Cerebellar cortex (tissue), 1 donor: ENCODE data around the gene ACTG2.
"Not testable (repeated sequence)": the region's sequence is repeated elsewhere in the genome, so short reads cannot be mapped to it uniquely, and the experiment has no call there.

Source experiments
- DNase-seq: peaks from one replicate; pipeline ENCODE4 v3.0.0-alpha.2; 2015; ENCODE audit warnings: low spot score

The ACTG2 gene

GRCh38 chr2:73893764-73894474 is 1.1 kb downstream of the ACTG2 start:
- DNase-seq: no peak

- DNase-seq: no peak
Measured at GRCh38 chr2:73894475-73894850, 1.7 kb downstream of the ACTG2 start.

DNA sequence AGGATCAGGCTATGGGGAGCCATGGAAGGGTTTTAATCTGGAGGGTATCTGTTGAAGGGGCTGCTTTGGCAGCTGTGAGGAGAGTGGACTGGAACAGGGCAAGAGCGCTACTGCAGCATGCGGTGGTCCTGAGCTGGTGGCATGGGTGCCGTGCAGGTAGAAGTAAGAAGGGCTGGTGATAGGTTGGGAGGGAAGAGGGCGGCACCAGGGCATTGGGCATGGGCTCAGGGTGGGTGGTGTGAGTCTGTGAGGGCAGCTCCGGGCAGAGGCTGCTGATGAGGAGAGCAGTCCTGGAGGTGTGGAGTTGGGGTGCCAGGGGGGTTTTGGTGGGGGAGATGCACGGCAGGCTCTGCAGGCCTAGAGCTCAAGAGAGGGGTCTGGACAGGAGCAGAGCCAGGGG is 2.1 kb downstream of the ACTG2 start:
- DNase-seq: no peak

DNA sequence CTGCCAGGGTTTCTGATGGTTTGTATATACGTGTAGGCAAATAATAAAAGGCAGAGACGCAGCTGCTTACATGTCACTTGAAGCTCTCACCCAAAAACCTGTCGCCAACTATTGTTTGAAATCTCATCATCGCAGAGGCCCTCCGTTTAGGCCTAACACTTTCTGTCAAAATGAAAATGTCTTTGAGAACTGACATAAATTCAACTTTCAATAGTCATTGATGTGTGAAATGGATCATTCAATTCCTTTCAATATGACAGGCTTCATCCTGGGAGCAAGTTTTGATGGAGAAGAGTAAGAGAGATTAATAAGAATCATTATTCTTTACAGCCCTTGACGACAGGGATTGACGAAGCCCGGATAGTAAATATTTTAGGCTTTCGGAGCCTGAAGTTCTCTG is 2.7 kb downstream of the ACTG2 start:
- no peak for DNase-seq

DNA sequence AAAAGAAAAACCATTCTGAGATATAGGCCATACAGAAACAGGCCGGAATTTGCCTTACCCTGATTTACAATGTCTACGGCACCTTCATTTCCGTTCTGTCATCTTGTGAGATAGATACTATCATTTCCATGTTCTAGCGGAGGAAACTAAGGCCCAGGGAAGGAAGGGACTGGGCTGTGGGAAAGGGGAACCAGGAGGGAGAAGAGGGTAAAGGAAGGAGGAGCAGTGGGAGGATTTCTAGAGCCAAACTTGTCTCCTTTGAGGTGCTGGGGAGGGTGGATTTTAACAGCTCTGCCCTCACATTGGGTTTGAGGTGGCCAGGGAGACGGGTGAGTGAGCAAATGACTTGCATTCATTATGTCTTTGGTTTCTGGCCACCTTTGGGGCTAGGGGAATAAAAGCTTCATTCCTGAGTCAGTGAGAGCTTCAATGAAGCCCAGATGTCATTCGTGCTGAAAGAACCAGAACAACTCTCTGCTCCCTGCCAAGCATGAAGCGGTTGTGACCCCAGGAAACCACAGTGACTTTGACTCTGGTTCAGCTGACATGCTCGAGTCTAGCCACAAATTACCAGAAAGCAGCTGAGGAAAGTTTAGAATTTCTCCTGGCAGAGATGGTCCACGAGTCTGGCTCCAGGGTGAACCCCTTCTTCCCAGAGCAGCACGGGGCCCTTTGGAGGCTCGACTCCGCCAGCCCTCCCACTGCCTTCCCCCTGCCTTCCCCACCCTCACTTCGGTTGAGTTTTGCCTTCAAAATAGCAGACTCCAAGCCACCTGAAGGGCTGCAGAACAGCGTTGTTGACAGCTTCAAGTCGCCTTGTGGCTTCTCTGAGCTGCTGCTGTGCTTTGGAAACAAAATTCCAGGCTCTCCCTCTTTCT is 3.8 kb downstream of the ACTG2 start:
- no peak for DNase-seq

DNA sequence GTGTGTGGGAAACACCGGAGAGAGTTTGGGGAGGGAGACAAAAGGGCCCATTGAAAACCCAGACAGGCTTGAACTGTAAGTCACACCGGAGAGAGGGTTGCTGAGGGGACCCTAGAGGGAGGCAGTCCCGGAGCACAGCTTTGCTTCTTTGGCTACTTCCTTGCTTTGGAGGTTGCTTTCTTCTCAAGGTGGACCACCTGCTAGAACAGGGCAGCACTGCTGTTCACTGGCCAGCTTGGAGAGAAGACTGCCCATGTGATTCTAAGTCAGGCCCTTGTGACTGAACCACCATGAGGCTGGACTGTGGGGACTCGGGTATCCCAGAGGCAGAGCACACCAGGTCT is 4.4 kb downstream of the ACTG2 start:
- DNase-seq: no peak

- DNase-seq: no peak
Measured at GRCh38 chr2:73897934-73898333, 5.1 kb downstream of the ACTG2 start.

DNA sequence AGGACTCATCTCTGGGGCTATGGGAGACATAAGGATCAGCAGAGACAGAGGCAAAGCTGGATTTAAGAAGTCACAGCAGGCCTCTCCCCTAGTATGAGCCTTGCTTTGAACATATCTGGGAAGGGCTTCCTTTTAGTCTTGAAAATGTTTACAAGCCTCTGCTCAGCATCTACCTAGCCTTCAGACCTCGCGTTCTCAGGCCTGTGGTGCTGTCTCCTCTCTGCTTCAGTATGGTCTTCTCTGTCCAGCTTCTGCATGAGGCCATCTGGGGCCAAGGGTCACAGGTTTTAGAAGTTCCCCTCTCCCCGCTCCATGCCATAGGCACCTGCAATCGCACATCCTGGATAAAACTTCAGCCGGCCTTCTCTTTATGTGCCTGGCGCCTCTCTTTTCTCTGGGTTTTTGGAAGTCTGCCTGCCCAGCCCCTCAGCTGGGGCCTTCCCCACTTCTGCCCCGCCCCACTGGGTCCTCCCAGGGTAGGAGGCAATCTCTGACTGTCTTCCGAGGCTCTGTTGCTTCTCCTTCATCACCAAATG is 7.1 kb downstream of the ACTG2 start:
- DNase-seq: no peak

DNA sequence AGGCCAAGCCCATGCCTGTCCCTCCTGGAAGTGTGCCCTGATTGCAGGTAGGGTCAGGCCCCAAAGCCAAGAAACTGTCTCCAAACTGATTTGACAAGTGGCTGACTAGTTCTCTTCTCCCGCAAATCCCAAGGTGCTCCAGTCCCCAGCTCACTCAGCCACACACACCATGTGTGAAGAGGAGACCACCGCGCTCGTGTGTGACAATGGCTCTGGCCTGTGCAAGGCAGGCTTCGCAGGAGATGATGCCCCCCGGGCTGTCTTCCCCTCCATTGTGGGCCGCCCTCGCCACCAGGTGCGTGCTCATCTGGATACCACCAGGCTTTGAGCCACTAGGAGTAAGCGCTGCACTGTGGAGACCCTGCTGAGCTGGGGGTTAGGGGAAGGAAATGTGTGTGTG is 8.3 kb downstream of the ACTG2 start:
- no peak for DNase-seq

- DNase-seq: no peak
Measured at GRCh38 chr2:73902284-73902683, 9.5 kb downstream of the ACTG2 start.

DNA sequence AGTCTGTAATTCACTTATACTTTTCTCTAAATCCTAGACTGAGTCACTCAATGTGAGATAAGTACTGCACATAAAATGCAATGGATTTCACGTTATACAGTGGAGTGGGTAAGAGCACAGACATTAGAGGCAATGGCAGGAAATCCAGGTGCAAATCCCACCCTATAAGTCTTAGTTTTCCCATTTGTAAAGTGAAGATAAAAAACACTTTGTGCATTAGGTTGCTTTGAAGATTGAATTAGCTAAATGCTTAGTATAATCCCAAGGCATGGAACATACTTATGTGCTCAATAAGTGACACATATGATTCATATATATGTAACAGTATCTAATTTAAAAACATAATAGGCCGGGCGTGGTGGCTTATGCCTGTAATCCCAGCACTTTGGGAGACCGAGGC is 10.5 kb downstream of the ACTG2 start:
- DNase-seq: no peak

GRCh38 chr2:73903949-73904613 is 11.3 kb downstream of the ACTG2 start:
- DNase-seq: not testable (repeated sequence)

DNA sequence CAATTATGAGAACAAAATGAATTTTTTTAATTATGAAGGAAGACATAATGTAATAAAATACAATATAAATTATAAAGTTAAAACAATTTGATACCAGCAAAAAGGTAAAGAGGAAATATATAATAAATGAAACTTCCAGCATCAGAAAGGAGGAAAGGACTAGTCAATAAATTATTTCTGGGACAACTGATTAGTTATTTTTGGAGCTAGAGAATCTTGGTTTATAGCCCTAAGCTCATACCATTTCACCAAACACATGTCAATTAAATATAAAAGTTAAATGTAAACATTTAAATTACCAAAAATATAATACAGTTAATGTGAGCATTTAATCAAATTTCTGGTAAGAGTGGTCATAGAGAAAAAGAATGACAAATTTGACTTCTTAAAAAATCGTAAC is 12.1 kb downstream of the ACTG2 start:
- no peak for DNase-seq

GRCh38 chr2:73906847-73907505 is 14.2 kb downstream of the ACTG2 start:
- no peak for DNase-seq

GRCh38 chr2:73907840-73908452 is 15.1 kb downstream of the ACTG2 start:
- DNase-seq: no peak

DNA sequence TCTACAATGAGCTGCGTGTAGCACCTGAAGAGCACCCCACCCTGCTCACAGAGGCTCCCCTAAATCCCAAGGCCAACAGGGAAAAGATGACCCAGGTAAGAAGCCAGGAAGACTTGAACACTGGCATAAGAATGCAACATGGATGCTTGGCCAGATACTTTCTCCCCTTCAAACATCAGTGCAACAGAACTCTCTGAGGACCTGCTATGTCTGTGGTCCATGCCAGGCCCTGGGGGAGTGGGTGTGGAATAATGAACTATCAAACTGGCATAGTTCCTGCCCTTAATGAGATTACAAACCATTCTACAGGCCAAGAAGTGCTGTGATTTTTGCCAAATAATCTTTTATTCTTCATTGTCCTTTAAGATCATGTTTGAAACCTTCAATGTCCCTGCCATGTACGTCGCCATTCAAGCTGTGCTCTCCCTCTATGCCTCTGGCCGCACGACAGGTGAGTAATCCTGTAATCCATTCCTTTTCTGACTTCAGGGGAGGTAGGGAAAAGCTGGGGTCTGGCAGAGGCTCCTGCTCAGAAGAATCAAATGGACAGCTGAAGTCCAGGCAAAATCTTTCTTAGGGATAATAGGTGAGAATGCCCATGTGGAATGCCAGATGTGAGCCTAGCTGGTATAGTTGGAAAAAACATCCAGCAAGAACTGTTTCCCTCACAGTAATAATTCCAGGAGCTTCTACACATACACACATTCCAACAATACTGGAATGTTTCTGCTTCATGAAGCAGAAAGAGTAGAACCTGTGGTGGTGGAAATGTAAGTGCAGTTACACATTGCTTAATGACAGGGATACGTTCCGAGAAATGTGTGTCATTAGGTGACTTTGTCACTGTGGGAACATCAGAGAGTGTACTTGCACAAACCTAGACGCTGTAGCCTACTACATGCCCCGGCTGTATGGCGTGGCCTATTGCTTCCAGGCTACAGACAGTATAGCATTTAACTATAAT is 16.2 kb downstream of the ACTG2 start:
- no peak for DNase-seq

DNA sequence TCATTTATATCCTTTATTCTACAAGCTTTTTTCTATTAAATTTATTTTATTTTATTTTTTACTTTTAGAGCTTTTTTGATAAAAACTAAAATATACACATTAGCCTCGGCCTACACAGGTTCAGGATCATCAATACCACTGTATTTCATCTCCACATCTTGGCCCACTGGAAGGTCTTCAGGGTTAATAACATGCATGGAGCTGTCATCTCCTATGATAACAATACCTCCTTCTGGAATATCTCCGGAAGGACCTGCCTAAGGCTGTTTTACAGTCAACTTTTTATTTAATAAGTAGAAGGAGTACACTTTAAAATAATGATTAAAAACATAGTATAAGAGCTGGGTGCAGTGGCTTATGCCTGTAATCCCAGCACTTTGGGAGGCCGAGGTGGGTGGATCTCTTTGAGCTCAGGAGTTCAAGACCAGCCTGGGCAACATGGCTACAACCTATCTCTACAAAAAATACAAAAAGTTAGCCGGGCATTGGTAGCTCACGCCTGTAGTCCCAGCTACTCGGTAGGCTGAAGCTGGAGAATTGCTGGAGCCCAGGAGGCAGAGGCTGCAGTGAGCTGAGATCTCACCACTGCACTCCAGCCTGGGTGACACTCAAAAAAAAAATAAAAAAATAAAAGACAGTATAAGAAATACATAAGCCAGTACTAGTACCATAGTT is 18.2 kb downstream of the ACTG2 start:
- DNase-seq: no peak

DNA sequence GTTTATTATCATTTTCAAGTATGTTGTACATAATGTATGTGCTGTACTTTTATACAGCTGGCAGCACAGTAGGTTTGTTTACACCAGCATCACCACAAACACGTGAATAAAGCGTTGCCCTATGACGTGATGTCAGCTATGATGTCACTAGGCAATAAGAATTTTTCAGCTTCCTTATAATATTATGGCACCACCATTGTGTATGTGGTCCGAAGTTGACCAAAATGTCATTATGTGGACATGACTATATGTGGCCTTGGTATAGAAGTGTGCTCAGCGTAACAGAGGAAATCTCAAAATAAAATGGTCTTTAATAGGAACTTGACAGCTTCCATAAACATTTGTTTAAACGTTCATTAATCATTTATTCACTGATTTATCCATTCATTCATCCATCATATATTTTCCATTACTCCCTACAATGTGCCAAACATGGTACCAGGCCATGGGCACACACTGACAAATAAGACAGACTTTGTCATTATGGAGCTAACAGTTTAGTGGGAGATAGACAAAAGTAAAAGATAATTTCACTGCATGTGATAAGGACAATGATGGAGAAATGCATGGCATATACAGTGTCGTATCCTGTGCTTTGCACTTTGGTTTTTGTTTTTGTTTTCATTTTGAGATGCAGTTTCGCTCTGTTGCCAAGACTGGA is 18.9 kb downstream of the ACTG2 start:
- no peak for DNase-seq

DNA sequence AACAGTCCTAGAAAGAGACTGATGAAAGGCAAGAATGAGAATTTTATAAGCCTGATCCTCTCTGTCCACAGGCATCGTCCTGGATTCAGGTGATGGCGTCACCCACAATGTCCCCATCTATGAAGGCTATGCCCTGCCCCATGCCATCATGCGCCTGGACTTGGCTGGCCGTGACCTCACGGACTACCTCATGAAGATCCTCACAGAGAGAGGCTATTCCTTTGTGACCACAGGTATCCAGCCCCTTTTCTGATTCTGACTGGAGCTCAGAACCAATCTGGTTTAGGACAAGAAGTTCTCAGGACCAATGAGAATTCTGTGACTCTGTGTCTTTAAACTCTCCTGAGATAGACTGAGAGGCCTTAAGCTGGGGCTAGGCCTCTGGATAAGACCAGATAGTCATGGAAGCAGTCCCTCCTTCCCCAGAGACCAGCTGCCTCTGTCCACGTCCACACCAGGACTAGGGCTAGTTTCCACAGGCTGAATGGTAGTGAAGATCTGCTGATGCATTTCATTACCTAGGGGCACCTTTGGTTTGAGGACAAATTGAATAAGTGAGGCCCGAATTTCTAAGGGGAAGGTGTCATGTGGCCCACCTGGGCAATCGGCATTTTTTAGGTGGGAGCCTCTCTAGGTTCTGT is 20.7 kb downstream of the ACTG2 start:
- no peak for DNase-seq
